PC-3 (cell line): ENCODE data around the gene PSMD4.

Source experiments
- CTCF ChIP-seq: fragments of 300-600 bp; sonication (generic); conservative IDR thresholded peaks from 2 replicates; pipeline ENCODE4 v1.5.1; 2017; ENCODE audit warnings: antibody characterized with exemption, low read depth, mild to moderate bottlenecking, low read length
- EZH2 ChIP-seq: fragments of 300-600 bp; sonication (generic); IDR thresholded peaks from one replicate; pipeline ENCODE4 v1.6.1; 2017; ENCODE audit warnings: antibody characterized with exemption, mild to moderate bottlenecking, low read length; ENCODE audit not compliant: unreplicated experiment
- EZH2phosphoT487 ChIP-seq: fragments of 300-600 bp; sonication (generic); IDR thresholded peaks from 2 replicates; pipeline ENCODE4 v1.6.1; 2018; ENCODE audit warnings: mild to moderate bottlenecking, antibody characterized with exemption, low read length, borderline replicate concordance

GRCh38 chr1:151246786-151247185 is 7.7 kb upstream of the PSMD4 start:
- TF ChIP-seq CTCF (no peak), EZH2 (no peak), EZH2phosphoT487 (no peak)
